Measurements from ENCODE around the gene QSOX2. TPM values are rescaled to one million over a fixed set of nuclear protein-coding genes. Genes with fewer than 3 reads are reported as not detected.
A peak's percentile ranks its signal among the peaks of the same experiment; 100 is the strongest.

QSOX2 gene
- total RNA-seq, 2 experiments from 2014 or later: 11.2 to 13.6 TPM

DNA sequence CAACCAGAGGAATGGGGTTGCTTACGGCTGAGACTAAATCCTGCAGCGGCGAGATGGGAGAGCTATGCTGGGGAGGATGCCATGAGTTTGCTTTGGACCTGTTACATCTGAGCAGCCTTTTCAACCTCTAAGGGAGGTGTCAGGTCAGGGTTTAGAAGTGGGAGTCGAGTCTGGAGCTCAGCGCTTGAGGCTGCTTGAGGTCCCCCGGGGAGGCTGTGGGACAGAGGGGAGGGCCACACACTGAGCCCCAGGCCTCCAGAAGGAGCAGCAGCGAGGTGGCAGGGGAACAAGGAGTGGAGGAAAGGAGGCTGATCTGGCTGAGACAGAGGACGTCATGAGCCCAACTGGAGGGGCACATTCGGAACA is 1.9 kb upstream of the QSOX2 start:
- H3K4me1 Mint-ChIP-seq: peaks cover 27% of the 10 kb centered on the region
- ATAC-seq (no peak), DNase-seq (no peak)
- no peaks in the 10 kb centered on the region for H3K9me3 Mint-ChIP-seq (ENCODE audit: low read depth)
- no peaks in the 10 kb centered on the region for H3K36me3 Mint-ChIP-seq
- H3K27ac Mint-ChIP-seq: no peak overlapping the region
- no peak overlapping the region for H3K4me3 Mint-ChIP-seq
- CTCF ChIA-PET: interaction anchor here (1.1 kb wide), 1 partner anchor 116 kb away, joined by 3 read pairs; the partner anchor contains the start of gene DNLZ
- peaks cover 4% of the 10 kb centered on the region for H3K27me3 Mint-ChIP-seq

DNA sequence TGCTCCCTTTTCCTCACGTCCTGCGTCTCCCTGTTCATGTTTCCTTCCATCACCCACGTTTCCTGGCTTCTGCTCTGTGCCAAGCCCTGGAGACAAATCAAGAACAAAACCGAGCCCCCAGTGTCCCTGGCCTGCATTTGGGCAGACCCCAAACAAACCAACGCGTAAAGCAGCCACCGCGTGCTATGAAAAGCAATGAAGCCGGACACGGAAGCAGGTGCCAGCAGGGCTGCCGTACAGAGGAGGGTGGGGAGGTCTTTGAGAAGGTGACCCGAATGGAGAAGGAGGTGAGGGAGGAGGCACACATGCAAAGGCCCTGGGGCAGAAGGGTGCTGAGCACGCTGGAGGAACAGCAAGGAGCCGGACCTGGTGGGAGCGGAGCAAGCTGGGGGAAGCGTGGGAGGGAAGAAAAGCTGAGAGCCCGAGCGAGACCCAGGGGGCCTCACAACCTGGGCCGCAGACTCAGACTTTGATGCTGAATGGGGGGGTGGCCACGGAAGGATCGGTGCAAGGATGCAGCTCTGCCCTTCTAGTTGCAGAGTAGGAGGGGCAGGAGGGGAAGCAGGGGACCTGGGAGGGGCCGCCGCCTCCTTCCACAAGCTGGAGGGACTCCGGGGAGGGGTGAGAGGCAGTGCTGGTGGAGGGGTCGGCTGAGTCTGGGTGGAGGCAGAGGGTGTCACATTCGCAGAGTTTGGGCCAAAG is 1.4 kb upstream of the QSOX2 start:
- no peak overlapping the region for H3K4me3 Mint-ChIP-seq
- CTCF ChIA-PET: interaction anchor here (1.1 kb wide), 1 partner anchor 116 kb away, joined by 3 read pairs; the partner anchor contains the start of gene DNLZ
- peaks cover 4% of the 10 kb centered on the region for H3K27me3 Mint-ChIP-seq
- H3K36me3 Mint-ChIP-seq: no peaks in the 10 kb centered on the region
- no peak for ATAC-seq
- peaks cover 27% of the 10 kb centered on the region for H3K4me1 Mint-ChIP-seq
- no peak for DNase-seq
- no peaks in the 10 kb centered on the region for H3K9me3 Mint-ChIP-seq (ENCODE audit: low read depth)
- no peak overlapping the region for H3K27ac Mint-ChIP-seq

DNA sequence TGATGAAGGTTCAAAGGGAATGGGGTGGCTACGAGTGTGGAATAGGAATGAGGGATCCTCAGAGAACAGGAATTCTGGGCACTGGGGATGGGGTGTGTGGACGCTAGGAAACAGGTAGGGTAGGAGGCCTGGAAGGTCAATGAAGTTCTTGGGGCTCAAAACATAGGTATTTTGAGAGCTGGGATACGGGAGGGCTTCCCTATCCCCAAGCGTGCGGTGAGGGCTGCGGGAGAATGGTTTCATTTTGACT is 718 bp downstream of the QSOX2 start:
- Mint-ChIP-seq H3K27me3 (peaks cover 4% of the 10 kb centered on the region), H3K27ac (peak overlapping the region; percentile 83), H3K4me1 (peaks cover 27% of the 10 kb centered on the region), H3K36me3 (no peaks in the 10 kb centered on the region), H3K9me3 (ENCODE audit: low read depth) (no peaks in the 10 kb centered on the region), H3K4me3 (peak overlapping the region; percentile 85)
- no peak for ATAC-seq
- no peak for DNase-seq
- CTCF ChIA-PET: no interaction called here

DNA sequence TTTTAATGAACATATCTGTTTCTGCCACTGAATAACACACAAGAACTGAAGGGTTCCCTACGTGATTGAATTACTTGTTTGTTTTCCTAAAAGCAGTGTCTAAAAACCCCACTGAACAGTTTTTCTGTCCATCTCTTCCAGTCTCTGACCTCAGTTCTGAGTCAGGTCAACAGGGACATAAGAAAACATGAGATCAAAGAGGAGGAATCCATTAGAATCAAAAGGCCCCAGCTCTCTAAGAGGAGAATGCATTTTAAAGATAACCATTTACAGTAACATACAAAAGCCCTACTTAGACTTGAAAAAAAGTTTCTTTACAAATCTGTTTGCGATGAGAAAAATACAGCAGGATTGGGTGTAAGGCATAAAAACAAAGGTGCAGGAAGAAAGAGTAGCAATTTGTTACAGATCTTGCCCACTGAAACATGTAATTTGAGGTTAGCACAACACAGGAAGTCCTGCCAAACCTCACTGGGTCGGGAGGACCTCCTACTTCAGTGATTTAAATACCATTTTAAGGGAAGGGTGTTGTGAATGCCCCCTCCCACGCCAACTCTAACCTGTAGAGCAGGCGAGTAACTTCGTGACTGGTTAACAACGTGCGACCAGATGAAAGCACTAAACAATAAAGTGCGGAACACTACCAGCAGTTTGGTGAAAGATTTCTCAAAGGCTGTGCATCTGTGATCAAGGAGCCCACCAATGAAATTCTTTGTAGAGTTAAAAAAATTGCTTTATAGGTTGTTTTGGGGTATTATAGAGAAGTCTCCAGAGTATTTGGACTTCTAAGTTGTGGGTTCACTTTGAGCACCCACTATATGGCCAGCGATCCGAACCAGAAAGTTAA is 1.3 kb downstream of the QSOX2 start:
- no peaks in the 10 kb centered on the region for H3K9me3 Mint-ChIP-seq (ENCODE audit: low read depth)
- DNase-seq (peak; percentile 79), ATAC-seq (peak; percentile 28)
- peaks cover 4% of the 10 kb centered on the region for H3K27me3 Mint-ChIP-seq
- H3K4me3 Mint-ChIP-seq: peak overlapping the region; percentile 85
- CTCF ChIA-PET: interaction anchor here (1.5 kb wide), 1 partner anchor 10 kb away, joined by 4 read pairs; no protein-coding TSS in a partner anchor
- H3K4me1 Mint-ChIP-seq: peaks cover 27% of the 10 kb centered on the region
- H3K27ac Mint-ChIP-seq: peak overlapping the region; percentile 83
- H3K36me3 Mint-ChIP-seq: no peaks in the 10 kb centered on the region

DNA sequence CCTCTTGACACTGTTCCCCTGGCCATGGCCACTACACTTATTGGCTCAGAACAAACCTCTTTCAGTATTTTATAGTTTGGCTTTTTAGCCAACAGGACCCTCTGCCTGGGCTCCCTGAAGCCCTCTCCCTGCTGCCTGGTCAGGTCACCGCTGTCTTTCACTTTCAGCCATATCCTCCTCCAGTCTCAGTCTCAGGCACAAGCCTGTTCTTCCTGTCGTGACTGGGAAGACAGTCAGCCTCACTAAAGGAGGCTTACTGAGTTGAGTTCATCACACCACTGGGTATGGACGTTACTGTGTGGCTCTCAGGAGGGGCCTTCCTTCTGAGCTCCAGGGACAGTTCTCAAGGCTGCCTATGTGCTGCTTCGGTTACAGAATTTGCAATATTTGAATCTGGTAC is 2.0 kb downstream of the QSOX2 start:
- H3K4me3 Mint-ChIP-seq: peak overlapping the region; percentile 85
- DNase-seq: peak; percentile 49
- peaks cover 27% of the 10 kb centered on the region for H3K4me1 Mint-ChIP-seq
- CTCF ChIA-PET: interaction anchor here (0.8 to 1.6 kb wide), 3 partner anchors 10 to 24 kb away, joined by 3 to 4 read pairs (median 4); no protein-coding TSS in a partner anchor
- H3K36me3 Mint-ChIP-seq: no peaks in the 10 kb centered on the region
- ATAC-seq: no peak
- peaks cover 4% of the 10 kb centered on the region for H3K27me3 Mint-ChIP-seq
- H3K9me3 Mint-ChIP-seq (ENCODE audit: low read depth): no peaks in the 10 kb centered on the region
- H3K27ac Mint-ChIP-seq: peak overlapping the region; percentile 83

DNA sequence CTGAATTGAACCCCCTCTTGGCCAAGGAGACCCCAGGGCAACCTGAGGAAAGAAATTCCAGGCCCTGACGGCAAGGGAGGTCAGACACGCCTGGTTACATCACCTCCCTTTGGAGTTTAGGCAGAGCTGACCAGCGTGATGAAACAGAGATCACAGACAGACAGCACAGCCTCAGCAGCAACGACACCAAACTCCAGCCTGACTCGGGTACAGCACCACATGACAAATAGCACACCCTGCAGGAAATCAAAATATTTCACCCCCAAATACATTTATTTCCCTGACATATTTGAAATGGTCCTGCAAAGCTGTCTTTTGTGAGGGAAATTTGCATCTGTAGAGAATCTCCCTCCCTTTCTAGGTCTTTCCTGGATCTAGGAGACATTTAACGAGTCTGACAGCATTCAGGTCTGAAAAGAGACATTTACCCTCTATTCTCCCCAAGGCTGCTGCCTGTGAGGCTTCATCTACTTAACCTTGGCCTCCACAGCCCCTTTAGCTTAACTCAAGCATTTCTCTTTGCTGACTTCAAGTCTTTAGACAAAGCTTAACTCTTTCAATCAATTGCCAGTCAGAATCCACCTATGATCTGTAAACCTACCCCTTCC is 2.6 kb downstream of the QSOX2 start:
- peaks cover 4% of the 10 kb centered on the region for H3K27me3 Mint-ChIP-seq
- DNase-seq (no peak), ATAC-seq (no peak)
- peaks cover 29% of the 10 kb centered on the region for H3K4me1 Mint-ChIP-seq
- no peak overlapping the region for H3K4me3 Mint-ChIP-seq
- H3K27ac Mint-ChIP-seq: peak overlapping the region; percentile 83
- H3K9me3 Mint-ChIP-seq (ENCODE audit: low read depth): no peaks in the 10 kb centered on the region
- H3K36me3 Mint-ChIP-seq: no peaks in the 10 kb centered on the region
- CTCF ChIA-PET: interaction anchor here (0.8 to 1.6 kb wide), 5 partner anchors 9 to 149 kb away, joined by 3 to 4 read pairs (median 4); no protein-coding TSS in a partner anchor

DNA sequence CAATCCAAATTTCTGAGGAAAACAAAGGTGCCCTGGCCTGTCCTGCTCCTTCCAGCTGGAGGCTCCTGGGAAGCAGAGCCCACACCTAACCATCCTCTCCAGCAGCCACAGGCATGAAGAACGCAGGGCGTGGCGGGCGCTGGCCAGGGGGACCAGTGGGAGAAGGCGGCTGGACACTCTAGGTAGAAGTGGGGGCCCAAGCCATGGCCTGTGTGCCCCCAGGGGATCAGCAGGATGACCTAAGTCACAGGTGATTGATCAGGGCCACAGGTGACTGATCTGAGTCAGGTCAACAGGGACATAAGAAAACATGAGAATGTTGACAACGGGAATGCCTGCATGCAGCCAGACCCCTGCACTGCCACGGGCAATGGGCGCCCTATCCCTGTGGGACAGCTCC is 3.4 kb downstream of the QSOX2 start:
- CTCF ChIA-PET: interaction anchor here (1.0 to 1.6 kb wide), 2 partner anchors 18 to 72 kb away, joined by 4 read pairs; no protein-coding TSS in a partner anchor
- peaks cover under 1% of the 10 kb centered on the region for H3K27me3 Mint-ChIP-seq
- peaks cover 30% of the 10 kb centered on the region for H3K4me1 Mint-ChIP-seq
- no peaks in the 10 kb centered on the region for H3K9me3 Mint-ChIP-seq (ENCODE audit: low read depth)
- H3K4me3 Mint-ChIP-seq: no peak overlapping the region
- ATAC-seq (no peak), DNase-seq (no peak)
- no peak overlapping the region for H3K27ac Mint-ChIP-seq
- no peaks in the 10 kb centered on the region for H3K36me3 Mint-ChIP-seq

DNA sequence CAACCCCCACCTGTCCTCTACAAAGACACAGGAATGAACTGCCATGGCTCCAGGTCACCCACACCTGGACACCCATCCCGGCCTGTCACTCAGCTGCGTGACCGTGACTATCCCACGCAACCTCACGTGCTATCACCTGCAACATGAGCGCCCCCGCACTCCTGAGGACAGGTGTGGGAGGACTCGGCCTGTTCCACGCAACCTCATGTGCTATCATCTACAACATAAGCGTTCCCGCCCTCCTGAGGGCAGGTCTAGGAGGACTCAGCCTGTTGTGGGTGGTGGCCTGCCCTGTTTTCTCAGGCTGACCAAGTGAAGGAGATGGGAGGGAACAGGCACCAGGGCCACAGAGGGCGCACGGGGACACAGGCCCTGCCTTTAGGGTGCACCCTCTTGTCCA is 4.1 kb downstream of the QSOX2 start:
- no peak overlapping the region for H3K4me3 Mint-ChIP-seq
- no peaks in the 10 kb centered on the region for H3K36me3 Mint-ChIP-seq
- ATAC-seq (no peak), DNase-seq (no peak)
- H3K4me1 Mint-ChIP-seq: peaks cover 30% of the 10 kb centered on the region
- no peaks in the 10 kb centered on the region for H3K9me3 Mint-ChIP-seq (ENCODE audit: low read depth)
- H3K27me3 Mint-ChIP-seq: no peaks in the 10 kb centered on the region
- CTCF ChIA-PET: interaction anchor here (0.5 kb wide), 1 partner anchor 1459 kb away, joined by 3 read pairs; no protein-coding TSS in a partner anchor
- H3K27ac Mint-ChIP-seq: no peak overlapping the region

DNA sequence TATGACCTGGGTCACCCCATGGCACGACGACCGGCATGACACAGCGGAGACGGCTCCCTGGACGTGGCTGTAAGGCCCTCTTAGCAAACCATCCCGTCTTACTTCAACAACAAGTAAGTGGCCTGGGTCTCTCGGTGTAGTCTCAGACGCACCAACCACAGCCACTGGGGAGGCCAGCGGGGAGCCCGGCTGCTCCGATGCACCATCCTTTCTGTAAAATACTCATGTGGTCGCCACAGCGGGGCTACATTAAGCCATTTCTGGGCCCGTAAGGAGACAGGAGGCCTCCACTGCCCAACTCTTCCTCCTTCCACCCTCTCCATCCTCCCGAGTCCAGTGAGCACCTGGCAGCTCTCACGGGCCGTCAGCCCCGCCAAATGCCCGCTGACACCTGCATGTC is 4.7 kb downstream of the QSOX2 start:
- no peaks in the 10 kb centered on the region for H3K9me3 Mint-ChIP-seq (ENCODE audit: low read depth)
- DNase-seq (no peak), ATAC-seq (no peak)
- H3K36me3 Mint-ChIP-seq: no peaks in the 10 kb centered on the region
- no peaks in the 10 kb centered on the region for H3K27me3 Mint-ChIP-seq
- H3K4me3 Mint-ChIP-seq: no peak overlapping the region
- H3K27ac Mint-ChIP-seq: no peak overlapping the region
- CTCF ChIA-PET: no interaction called here
- H3K4me1 Mint-ChIP-seq: peaks cover 28% of the 10 kb centered on the region

DNA sequence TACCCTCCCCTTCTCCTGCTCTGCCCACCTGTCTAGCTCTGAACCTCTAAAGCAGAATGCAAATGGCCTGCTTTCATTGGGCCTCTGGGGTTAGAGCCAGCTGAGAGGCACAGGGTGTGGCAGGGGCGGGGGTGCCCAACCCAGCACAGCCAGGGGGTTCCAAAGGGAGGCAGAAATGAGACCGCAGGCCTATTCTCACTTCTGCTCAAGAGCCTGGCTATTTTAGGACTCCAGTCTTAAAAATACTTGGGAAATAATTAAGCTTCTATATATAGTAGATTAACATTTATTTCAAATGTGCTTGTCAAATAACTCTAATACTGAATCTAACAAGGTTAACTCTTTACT is 5.7 kb downstream of the QSOX2 start:
- CTCF ChIA-PET: no interaction called here

DNA sequence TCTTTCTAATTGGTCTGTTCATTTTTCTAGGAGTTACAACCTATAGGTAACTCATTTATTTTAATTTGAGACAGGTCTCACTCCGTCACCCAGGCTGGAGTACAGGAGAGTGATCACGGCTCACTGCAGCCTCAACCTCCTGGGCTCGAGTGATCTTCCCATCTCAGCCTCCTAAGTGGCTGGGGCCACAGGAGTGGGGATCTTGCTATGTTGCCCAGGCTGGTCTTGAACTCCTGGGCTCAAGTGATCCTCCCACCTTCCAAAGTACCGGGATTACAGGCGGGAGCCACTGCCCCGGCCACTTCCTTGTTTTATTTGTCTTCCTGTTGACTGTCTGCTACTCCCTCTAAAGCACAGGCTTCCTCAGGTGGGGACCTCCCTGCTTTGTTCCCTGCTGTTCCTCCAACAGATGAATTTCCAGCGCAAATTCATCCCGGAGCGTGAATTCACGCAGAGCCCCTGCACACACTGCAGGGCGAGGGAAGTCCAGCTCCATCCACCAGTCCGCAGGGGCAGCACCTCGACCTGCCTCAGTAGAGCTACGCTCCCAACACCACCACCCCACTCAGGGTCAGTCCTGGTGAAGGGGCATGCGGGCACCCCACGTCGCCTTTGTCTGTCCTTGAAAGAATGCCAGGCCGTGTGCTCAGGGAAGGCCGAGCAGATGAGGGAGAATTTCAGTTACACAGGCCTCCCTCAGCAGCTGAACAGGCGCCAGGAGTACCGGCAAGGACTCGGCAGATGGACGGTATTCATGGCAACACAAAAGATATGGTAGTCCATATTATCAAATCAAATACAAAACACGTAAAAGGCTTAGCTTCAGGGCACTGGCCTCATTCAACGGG is 6.3 kb downstream of the QSOX2 start:
- DNase-seq (no peak), ATAC-seq (no peak)
- H3K36me3 Mint-ChIP-seq: peaks cover 3% of the 10 kb centered on the region
- CTCF ChIA-PET: no interaction called here
- H3K27ac Mint-ChIP-seq: no peak overlapping the region
- no peaks in the 10 kb centered on the region for H3K9me3 Mint-ChIP-seq (ENCODE audit: low read depth)
- no peaks in the 10 kb centered on the region for H3K27me3 Mint-ChIP-seq
- peaks cover 24% of the 10 kb centered on the region for H3K4me1 Mint-ChIP-seq
- H3K4me3 Mint-ChIP-seq: no peak overlapping the region

More for the DNA sequence above, 5.7 kb downstream of the QSOX2 start:
- Mint-ChIP-seq H3K9me3 (ENCODE audit: low read depth) (no peaks in the 10 kb centered on the region), H3K4me3 (no peak overlapping the region), H3K27me3 (no peaks in the 10 kb centered on the region), H3K27ac (no peak overlapping the region), H3K4me1 (peaks cover 27% of the 10 kb centered on the region), H3K36me3 (peaks cover 2% of the 10 kb centered on the region)
- ATAC-seq (no peak), DNase-seq (no peak)

DNA sequence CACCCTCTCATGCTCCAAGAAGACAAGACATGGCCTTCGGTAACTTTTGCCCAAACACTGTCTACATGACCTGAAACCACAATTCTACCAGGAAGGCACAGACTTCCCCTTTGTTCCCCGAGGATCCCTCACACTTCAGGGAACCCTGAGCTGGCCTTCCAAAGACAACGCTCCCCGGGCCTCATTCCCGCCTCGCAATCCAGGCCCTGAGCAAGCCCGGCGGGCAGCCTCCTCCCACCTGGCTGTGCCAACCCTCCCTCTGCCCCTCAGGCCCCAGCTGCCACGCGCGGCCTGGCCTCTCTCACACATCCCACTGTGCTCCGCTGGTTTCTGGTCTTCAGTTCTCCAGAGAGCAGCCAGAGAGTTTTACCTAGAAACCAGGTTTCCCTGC is 7.3 kb downstream of the QSOX2 start:
- ATAC-seq (no peak), DNase-seq (no peak)
- CTCF ChIA-PET: no interaction called here
- H3K27me3 Mint-ChIP-seq: no peaks in the 10 kb centered on the region
- peaks cover 18% of the 10 kb centered on the region for H3K4me1 Mint-ChIP-seq
- H3K9me3 Mint-ChIP-seq (ENCODE audit: low read depth): no peaks in the 10 kb centered on the region
- H3K27ac Mint-ChIP-seq: no peak overlapping the region
- no peak overlapping the region for H3K4me3 Mint-ChIP-seq
- H3K36me3 Mint-ChIP-seq: peaks cover 3% of the 10 kb centered on the region
